Fibroblast of the aortic adventitia (primary cell): ENCODE data around the gene RIBC1. TPM values are rescaled to one million over a fixed set of nuclear protein-coding genes. Genes with fewer than 3 reads are reported as not detected.
A peak's percentile ranks its signal among the peaks of the same experiment; 100 is the strongest.

ENCODE experiments used
- DNase-seq: peaks from one replicate; pipeline ENCODE4 v3.0.0-alpha.2; 2010; ENCODE audit warnings: low read depth
- H3K4me3 ChIP-seq: 2 replicates; pipeline ENCODE4 v1.5.1; 2011; ENCODE audit warnings: low read depth, mild to moderate bottlenecking, control low read depth, low read length, moderate library complexity
- CTCF ChIP-seq: IDR thresholded peaks from 2 replicates; pipeline ENCODE4 v1.5.1; 2011; ENCODE audit warnings: mild to moderate bottlenecking, low read length, control low read depth, inconsistent platforms; ENCODE audit not compliant: insufficient read depth
- total RNA-seq: library from RNA; depleted of rRNA; stranded (reverse); fragments of >200 nt; gene quantifications from 2 replicates; pipeline ENCODE4 v1.2.3, GENCODE V29; 2012; ENCODE audit warnings: low replicate concordance

RIBC1 gene
- total RNA-seq, 1 donor: 0.36 TPM

GRCh38 chrX:53433651-53434639 is 11.3 kb downstream of the RIBC1 start, which contains the start of gene HSD17B10:
HSD17B10 (minus strand) TSS chrX:53434370; CDS start chrX:53434345, 25 bp downstream.
- DNase-seq: peak; percentile 70

GRCh38 chrX:53435997-53436396 is 13.3 kb downstream of the RIBC1 start:
- peak; percentile 71 for DNase-seq
- no peak overlapping the region for H3K4me3 ChIP-seq
- peak; percentile 94 for TF ChIP-seq CTCF

More at GRCh38 chrX:53433651-53434639, 11.3 kb downstream of the RIBC1 start, which contains the start of gene HSD17B10:
- no peak for TF ChIP-seq CTCF
- H3K4me3 ChIP-seq: peak within 1 kb of the TSS; percentile 92

GRCh38 chrX:53437206-53437605 is 14.5 kb downstream of the RIBC1 start:
- no peak overlapping the region for H3K4me3 ChIP-seq
- DNase-seq: no peak
- no peak for TF ChIP-seq CTCF

- no peak for TF ChIP-seq CTCF
- DNase-seq: no peak
- H3K4me3 ChIP-seq: no peak overlapping the region
These were observed 15.6 kb downstream of the RIBC1 start for GRCh38 chrX:53438174-53438831.

- H3K4me3 ChIP-seq: no peak overlapping the region
- no peak for TF ChIP-seq CTCF
- no peak for DNase-seq
These were observed 16.2 kb downstream of the RIBC1 start for GRCh38 chrX:53438832-53439230.

- no peak for DNase-seq
- TF ChIP-seq CTCF: no peak
- H3K4me3 ChIP-seq: no peak overlapping the region
These were observed 17.4 kb downstream of the RIBC1 start for GRCh38 chrX:53440101-53440500.
